Fibroblast of skin of right biceps (primary cell): ENCODE measurements around the gene RGS12.

Experiments
- DNase-seq: peaks from one replicate; pipeline ENCODE4 v3.0.0-alpha.2; 2013

RGS12 gene

DNA sequence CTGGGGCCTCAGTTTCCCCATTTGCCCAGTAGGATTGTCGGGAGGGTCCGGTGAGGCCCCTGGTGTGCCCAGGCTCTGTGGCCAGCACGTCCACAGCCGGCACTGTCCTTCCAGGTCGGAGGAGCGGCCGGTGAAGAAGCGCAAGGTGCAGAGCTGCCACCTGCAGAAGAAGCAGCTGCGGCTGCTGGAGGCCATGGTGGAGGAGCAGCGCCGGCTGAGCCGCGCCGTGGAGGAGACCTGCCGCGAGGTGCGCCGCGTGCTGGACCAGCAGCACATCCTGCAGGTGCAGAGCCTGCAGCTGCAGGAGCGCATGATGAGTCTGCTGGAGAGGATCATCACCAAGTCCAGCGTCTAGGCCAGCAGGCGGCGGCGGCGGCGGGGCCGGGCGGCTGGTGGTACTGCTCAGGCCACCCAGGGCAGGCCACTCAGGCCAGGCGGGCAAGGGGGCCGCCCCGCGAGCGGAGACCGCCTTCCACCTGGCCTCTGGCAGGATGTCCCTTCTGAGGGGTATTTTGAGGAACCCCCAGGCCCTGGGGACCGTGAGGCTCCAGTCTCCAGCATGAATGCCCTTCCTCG, 37.1 kb upstream of the RGS12 start:
- DNase-seq: no peak

DNA sequence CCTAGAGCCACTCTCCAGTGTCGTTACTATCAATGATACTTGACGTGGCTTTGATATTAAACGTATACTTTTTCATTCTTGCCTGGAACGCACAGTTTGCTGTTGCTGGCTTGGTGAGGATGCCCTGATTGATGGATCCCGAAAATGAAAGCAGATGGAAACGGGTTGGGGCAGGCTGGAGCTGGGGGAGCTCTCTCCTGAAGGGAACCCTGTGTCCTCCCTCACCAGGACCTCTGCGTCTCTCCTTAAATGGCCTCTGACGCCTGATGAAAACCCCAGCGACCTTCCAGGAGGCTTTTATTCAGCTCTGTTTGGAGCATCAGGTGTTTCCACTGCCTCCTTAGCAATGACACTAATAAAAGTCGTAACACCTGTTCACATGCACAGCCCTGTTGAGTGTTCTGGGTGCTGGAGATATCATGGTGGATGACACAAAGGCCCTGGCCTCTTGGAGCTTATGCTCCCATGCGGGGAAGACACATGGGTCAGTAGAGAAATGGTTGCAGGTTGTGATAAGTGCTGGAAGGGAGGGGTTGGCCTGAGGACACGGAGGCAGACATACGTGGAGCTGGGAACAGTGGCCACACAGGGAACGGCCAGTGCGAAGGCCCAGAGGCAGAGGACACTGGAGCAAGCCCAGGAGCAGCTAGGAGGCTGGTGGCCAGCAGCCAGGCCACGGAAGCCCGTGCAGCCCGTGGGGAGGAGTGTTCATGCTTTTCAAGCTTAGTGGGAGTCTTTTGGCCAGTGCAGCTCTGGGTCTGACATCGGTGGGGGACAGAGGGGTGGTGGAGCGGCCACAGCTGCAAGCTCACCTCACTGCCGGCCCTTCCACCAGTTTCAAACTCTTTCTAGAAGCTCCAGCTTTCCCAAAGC, 36.4 kb upstream of the RGS12 start:
- DNase-seq: no peak

DNA sequence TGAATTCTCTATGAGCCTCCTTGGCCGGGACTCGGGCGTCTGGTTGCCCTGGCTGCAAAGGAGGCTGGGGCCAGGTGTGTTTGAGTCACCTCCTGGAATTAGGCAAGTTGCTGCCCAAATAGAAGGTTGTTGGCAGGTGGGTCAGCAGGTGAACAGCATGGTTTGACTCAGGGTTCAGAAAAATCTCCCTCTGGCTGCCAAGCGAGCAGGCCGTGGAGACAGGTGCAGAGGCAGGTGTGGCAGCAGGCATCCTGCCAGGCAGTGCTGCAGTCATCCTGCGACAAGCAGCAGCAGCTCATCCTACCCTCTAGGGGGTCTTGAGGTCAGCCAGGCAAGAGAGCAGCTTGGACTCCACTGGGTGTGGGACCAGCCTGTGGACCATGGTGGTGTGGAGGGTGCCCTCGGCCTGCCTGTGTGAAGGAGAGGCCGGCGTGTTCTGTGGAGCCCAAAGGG, 35.7 kb upstream of the RGS12 start:
- no peak for DNase-seq

DNA sequence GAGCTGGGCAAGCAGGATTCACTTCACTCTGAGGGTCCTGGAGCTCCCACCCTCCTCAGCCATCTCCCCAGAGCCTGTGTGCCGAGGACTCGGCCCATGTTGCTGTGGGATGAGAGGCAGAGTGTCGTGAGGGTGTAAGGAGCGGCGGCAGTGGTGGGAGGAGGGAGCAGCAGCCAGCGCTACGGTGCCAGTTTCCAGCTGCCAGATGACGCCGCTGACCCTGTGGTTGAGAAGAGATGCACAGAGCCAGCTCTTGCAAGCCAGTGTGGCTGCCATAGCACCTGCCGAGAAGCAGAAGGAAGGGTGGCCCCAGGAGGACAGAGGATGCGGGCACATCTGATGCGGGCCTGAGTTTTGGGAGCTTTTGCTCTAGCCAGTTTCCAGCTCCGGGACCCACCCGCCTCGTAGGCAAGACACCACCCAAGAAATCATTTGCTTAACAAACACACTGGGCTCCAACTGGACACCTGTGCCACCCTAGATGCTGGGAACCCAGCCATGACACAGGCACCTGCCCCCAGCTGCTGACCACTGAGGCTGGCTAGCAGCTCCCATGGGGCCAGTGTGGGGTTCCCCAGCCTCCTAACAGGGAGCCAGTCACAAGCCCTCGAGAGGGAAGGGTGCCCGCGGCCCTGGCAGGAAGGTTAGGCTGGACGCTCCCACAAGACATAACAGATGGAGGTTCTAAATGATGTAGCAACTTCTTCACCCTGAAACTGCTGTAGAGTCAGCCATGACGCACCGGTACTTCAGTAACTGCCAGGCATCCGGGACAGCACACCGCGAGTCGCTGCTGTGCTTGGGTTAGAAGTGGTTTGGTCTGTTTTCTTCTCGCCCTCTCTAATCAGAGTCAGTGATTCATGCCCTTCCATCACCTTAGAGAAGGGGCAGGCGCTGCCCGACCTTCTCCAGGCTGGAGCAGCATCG, 35.0 kb upstream of the RGS12 start:
- DNase-seq: peak; percentile 58

DNA sequence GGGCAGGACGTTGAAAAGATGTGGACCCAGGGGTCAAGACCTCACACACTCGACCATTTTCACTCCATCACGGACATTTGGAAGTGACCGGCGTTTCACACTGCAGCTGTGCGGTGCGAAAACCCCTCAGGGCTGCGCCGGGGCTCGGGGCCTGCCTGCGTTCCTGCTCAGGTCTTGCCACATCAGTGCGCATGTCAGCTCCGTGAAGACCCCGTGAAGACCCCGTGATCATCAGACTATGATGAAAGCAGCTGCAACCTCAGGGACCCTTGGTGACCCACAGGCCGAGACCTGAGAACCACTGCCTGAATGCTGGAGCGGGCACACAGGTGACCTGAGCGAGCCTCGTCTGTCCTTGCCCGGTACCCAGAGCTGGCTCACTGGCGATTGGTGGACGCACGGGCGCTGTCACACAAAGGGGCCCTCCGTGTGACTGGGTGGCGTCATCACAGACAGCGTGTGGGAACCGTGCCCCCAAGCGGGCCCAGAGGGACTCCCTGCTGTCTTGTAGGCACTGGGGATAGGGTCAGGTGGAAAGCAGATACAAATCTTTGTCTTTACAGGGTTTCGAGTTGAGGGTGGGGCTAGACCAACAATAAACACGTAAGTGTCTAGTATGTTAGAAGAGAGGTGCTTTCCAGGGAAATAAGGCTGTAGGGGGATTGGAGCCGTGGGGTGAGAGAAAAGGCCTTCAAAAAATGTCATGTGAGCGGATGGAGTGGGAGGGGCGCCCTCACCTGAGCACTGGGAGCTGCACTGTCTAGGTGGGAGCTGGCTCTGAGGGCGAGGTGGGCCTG, 31.2 kb upstream of the RGS12 start:
- no peak for DNase-seq

DNA sequence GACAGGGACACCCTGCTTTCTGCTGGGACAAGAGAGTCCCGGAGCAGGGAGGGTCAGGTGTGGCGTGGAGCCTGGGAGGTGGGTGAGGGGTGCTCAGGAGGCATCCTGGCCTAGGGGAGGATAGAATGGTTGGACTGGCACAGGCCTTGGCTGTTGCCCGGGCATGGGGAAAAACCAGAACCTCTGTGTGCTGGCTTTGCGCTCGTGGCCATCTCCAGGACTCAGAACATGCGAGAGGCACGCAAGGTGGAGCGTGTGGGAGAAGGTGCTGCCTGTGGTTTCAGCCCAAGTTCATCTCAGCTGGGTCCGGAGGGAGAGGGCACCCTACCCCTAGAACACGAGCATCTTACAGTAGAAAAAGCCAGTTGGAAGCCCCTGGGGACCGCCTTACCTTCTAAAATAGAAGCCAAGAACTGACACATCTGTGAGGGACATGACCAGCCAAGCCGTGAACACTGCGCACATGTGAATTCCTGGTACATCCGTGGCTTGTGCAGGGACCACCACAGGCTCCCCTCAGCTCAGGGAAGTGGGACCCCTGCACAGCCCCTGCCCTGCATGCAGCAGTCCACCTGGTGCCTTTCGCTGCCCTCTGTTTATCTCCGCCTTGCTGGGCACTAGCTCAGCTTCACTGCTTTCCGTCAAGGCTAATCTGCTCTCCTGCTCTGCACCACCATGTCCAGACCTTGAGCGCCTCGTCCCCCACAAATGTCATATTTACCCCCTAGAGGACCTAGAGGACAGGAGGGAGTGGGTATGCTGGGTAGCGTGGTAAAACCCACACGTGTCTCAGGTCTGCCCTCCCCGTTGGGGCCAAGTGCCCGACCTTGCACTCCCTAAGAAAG, 30.4 kb upstream of the RGS12 start:
- DNase-seq: no peak

DNA sequence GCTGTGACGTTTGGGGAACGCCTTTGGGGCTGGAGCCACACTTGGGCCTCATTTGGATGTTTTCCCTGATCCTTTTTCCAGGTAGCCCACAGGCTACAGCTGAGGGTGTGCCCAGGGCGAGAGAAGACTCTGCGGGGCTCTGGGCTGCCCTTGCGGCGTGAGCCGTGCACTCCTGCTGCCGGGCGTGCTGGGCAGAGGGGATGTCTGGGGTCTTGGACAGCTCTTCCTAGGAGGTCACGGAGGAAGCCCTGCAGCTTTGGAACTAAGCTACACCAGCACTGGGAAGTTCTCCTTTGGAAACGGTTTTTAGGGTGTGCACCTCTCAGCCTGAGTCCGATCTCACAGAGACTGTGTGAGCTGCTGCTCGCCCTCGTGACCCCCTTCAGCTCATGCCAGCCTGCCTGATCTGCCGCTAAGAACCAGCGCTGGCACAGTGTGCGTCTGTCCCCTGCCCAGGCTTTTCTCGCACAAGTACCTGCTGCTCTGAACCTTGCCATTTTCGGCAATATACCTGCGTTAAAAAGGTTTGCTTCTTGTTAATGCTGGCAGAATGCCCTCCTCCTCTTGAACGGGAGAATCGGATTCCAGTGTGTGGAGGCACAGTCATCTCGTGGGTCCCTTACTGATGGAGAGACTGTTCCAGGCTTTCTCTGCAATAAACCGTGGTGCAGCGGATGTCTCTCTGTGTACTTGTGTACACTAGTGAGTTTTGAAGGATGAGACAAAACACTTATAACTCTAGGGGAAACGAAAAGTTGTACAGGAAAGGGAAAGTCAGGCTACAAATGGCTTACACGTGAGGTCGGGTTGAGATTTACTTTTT, 29.6 kb upstream of the RGS12 start:
- no peak for DNase-seq

DNA sequence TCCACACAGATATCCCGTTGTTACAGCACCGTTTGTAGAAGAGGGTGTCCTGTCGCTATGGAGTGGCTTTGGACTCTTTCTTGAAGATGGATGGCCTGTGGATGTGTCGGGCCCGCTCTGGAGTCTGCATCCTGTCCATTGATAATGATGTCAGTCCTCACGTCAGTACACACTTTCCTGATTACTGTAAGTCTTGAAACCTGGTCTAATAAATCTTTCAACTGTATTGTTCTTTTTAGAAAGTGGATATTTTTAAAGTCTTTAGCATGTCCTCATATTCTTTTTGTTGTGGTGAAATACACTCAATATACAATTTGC, 29.0 kb upstream of the RGS12 start:
- DNase-seq: no peak

DNA sequence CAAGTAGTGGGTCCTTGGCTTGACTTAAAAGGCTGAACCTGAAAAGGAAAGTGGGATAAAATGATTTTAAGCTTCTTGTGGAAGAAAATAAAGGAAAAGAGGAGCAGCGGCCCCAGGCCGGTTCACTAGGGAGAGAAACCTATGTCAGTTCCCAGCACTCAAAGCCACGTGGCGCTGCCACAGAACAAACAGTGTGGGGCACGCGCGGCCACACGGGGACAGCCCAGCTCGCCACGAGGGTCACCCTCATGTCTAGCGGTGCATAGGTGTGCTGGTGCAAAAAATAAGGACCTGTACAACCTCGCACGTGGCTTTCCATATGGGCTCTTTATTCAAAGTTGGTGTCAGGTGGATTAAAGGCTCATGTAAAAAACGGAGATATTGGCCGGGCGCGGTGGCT, 26.7 kb upstream of the RGS12 start:
- no peak for DNase-seq

DNA sequence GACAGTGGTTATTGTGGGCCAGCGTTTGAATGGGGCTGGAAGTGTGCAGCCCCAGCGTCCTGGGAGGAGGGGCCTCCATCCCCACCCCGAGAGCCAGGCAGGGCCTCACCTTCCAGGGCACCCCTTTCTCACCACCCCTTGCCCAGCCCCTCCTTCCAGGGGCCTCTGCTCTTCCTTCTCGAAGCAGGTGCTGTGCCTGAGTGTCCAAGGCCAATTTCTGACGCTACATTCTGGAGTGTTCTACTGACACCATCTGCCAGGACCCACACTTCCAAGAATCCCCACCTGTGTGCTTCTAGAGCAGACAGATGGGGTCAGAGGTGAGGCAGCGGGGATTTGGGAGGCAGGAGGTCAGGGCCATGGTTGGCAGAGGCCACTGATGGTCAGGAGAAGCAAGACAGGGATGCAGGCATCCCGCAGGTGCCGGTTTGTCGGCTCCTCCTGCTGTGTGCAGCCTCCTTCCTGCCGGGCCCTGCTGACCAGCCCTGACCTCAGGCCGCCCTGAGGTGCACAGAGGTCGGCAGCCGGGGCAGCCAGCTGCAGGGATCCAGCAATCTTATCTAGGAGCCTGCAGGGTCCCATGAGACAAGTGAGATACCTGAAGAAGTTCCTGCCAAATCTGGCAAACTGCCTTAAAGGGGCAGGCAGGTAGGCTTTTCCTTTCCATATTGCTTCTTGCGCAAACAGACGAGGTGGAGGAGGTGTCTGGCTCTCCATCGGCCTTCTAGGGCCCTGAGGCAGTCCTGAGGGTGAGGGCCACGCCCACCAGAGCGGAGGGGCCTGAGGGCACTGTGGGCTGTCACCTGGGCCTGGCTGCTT, 25.0 kb upstream of the RGS12 start:
- no peak for DNase-seq

DNA sequence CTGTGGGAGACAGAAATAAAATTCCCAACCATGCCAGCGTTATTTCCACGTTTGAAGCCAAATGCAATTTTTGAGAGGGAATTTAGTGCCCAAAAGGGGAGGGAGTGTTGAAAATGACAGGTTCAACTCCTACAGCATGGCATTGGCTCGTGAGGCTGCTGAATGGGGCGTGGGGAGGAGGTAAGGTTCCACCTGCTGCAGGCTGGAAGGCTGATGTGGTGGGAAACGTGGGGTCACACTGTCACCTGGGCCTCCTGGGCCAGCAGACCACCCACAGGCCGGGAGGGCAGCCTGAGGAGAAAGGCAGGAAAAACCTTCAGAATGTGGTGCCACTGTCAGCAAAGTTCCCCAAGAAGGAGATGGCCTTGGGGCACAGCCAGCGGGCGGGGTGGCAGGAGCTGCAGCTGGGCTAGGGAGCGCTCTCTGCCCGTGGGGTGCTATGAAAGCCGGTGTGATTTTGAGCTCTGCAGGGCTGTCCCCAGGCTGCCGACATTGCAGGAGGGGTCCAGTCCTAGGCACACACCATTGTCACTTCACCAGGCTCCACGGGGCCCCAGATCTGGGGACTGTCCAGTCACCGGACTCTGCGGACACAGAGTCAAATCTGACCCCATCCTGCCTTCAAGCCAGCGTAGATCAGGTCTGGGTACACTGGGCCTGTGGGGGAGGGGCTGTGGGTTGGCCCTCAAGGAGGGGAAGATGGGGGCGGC, 24.3 kb upstream of the RGS12 start:
- DNase-seq: no peak

DNA sequence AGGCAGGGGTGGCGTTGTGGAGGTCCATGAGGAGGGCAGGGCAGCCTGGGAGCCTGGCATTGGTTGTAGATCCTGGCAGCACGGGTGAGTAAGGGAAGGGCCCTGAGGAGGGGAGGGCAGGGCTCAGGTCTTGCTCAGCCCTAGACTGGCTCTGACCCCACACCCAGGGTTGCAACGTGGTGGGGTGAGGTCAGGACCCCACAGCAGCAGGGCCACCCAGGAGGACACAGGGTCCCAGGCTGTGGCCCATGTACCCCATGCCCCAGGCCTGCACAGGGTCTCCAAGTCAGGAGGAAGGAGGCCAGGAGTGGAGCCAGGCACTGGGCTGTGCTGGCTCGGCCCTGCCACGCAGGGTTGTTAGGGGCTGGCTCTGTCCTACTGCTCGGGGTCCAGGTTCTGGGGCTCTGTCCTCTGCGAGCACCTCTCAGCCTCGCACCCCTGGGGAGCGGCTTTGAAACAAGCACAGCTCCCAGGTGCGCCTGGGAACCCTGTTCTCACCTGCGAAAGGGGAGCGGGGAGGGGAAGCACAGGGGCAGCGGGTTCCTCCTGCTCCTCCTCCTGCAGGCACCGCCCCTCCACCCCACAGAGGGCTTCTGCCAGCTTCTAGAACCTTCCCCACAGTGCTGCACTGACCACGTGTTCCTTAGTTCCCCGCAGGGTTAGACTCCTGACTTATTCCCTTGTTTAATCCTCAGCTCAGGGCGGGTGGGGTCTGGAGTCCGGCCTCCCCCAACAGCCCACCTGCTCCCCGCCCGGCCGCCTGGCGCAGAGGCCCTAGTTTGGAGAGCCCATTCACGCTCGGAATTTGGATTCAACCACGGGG, 23.5 kb upstream of the RGS12 start:
- DNase-seq: no peak

DNA sequence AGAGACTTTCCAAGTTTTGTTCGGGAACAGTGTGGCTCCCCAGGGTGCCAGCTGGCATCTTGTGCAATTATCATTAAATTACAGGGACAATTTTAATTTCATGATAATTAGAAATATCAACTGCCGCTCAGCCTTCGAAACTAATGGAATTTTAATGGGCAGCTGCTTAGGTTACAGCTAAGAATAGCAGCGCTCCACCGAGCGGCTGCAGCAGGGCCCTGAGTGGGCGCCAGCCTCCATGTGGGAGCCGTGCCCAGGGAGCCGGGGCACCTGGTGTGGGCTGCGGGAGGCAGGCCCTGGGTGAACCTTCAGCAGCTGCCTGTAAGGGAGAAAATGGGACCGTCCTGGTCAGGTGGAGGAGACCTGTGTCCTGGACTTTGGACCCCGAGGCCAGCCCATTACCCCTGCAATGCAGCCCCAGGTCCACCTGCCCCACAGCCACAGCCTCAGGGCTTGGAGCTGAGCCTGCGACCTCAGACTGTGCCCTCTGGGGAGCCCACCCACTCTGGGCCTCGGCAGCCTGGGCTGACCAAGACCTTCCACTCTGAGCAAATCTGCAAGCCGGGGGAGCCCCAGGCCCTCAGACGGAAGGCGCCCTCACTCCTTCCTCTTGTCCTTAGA, 22.7 kb upstream of the RGS12 start:
- DNase-seq: no peak

DNA sequence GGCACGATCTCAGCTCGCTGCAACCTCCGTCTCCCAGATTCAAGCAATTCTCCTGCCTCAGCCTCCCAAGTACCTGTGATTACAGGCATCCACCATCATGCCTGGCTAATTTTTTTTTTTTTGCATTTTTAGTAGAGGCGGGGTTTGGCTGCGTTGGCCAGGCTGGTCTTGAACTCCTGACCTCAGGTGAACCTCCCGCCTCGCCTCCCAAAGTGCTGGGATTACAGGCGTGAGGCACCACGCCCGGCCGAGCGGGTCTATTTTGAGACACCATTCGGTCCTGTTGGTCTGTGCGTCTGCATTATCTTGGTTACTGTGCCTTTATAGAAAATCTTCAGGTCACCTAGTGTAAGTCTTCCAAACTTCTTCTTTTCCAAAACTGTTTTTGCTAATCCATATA, 21.7 kb upstream of the RGS12 start:
- no peak for DNase-seq

DNA sequence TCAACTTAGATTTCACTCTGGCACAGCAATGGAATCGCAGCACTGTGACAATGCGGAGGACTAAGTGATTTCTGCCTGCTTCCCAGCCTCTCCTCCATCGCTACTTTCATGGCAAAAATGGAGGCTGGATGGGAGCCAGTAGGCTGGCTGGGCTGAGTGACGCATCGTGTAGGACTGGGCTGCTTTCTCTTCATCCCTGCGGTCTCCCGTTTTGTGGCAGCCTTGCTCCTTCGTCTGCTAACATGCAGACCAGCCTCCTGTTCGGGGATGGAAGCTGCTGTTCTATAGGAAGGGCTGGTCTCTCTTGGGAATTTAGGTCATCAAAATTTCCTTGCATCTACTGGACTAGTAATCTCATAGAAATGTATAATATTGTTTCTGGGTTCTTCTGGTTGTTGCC, 15.8 kb upstream of the RGS12 start:
- peak; percentile 69 for DNase-seq

DNA sequence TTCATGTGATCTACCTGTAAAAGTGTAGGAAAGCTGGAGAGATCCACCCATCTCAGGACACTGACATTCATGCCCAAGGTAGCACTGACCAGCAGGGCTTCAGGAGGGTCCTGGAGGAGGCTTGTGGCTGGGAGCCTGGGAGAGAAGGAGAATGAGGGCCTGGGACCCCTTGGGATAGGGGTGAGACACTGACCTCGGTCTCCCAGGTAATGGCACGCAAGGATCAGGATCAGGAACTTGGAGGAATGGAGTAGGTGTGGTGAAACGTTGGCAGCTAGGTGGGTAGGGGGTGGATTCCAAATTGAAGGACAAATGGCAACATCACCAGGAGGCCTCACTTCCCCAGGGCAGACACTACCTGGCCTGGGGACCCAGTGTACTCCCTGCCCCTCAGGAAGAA, 12.4 kb upstream of the RGS12 start:
- DNase-seq: no peak

DNA sequence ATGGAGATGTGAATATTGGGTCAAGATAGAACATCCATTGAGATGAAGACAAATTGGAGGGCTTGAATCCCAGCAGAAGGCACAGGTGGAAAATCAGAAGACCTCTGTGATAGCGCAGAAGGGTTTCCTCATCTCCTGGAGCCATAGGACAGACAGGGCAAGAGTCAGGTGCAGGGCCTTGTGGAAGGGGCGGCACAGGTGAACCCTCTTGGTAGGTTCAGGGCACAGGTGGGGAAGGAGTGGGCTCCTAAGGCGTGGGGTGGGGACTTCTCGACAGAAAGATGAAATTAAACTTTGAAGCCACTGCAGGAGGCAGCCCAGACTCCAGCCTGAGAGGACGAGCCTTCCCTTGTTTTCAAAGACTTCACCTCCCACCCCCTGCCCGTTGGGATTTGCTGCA, 9.3 kb upstream of the RGS12 start:
- DNase-seq: no peak

DNA sequence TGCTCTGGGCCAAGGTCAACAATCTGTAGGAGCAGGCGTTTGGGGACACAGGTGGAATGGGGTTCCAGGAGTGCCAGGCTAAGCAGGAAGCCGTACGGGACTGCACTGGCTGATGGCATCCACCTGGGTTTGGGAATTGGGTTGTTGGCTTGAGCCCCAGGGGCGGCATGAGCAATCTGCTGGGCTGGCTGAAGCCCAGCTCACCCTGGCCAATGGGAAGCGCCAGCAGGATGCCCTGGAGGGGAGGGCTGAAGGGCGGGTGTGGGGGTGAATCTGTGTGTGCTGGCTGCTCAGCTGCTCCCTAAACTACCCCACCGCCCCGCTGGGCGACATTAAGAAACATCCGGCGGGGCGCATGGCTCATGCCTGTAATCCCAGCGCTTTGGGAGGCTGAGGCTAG, 8.9 kb upstream of the RGS12 start:
- no peak for DNase-seq
